Thyroid gland (tissue), 4 donors: ENCODE results near the gene LIMS2.

Experiments
- CTCF ChIP-seq, 6 experiments: fragments of 200-600 bp in 3 of 6; fragments of 450-650 bp in 3 of 6; sonication (generic) in 3 of 6; IDR thresholded peaks; one replicate each; pipeline ENCODE4 v1.5.1; 2016 to 2019; ENCODE audit warnings: antibody characterized with exemption in 6 of 6, mild to moderate bottlenecking in 2 of 6, inconsistent platforms in 1 of 6, moderate library complexity in 1 of 6
- POLR2A ChIP-seq, 2 donors: fragments of 450-650 bp; IDR thresholded peaks; one replicate each; pipeline ENCODE4 v1.6.1; 2017; ENCODE audit warnings: antibody characterized with exemption in 2 of 2, mild to moderate bottlenecking in 2 of 2, moderate library complexity in 1 of 2

GRCh38 chr2:127633556-127634065, 41.7 kb downstream of the LIMS2 start:
- TF ChIP-seq CTCF (IDR thresholded peaks at IDR 0.05) (no peak), POLR2A (IDR thresholded peaks at IDR 0.05) (no peak)
